HG02759 (cell line): ENCODE measurements around the gene TAPT1.
"Not testable (repeated sequence)": the region's sequence is repeated elsewhere in the genome, so short reads cannot be mapped to it uniquely, and the experiment has no call there.

Source experiments
- ATAC-seq: cut with Tn5 transposase; IDR thresholded peaks from one replicate; pipeline ENCODE4 v1.9.1; 2021; ENCODE audit warnings: mild to moderate bottlenecking, moderate library complexity; ENCODE audit not compliant: unreplicated experiment

TAPT1 gene

DNA sequence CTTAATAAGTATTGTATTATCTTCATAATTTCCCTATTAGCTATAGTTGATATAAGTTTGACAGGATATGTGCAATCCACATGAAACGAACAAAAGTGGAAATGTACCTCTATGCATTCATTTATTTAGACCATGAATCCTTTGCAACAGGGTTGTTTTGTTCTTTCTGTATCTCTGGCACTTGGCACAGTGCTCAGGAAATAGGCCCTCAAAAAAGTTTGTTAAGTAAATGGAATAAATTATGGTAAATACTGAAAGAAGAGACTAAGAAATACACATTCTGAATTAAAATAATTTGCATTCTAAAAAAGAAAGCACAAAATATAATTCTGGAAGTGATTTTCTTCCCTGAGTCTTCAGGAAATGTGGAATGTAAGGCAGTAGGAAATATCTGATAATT is 39.3 kb downstream of the TAPT1 start:
- ATAC-seq = no peak

DNA sequence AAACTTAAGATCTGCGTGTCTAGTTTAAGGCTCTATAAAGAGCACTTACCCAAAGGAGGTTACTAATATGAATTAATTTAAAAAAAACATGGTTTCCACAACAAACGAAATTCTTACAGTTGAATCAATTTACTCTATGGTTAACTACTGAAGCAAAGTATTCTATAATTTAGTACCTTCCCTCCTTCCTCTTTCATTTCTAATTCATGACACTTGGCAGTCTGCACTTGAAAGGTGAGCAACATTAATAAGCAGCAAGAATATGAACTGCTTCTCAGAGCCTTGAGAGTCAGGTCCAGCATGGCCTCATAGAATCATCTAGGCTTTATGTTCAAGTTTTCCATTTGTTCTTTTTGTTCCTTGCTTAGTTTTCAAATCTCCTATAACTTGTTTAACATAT is 42.7 kb downstream of the TAPT1 start:
- ATAC-seq = no peak

DNA sequence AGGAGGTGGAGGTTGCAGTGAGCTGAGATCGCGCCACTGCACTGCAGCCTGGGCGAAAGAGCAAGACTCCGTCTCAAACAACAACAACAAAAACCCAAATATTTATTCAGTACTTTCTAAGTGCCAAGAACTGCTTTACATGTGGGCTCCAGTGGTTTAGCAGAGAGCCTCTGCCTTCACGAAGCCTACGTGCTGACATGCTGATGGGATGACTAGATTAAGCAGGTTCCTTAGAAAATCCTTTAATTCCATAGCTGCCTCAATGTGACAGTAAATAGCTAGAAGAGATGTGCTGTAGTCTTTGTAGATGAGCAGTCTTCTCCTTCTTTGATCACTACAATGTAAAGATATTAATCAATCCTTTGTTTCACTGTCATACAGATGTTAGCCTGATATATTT is 49.6 kb downstream of the TAPT1 start:
- no peak for ATAC-seq

DNA sequence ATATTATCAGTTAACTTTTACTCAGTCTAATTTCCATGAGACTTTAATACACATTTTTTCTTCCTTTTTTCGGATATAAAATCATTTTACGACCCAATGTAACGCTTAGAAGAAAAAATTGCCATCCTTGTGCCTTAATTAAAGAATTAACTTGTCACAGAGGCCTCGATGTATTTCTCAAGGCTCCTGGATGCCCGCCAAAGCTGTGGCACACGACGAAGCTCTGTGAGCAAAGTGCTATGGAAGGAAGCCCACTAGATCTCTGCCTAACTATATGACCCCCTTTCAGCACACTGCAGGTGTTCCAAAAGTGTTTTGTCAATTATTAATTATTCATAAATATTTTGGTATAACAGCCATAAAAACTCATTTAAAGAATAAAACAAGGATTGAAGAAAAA is 54.4 kb downstream of the TAPT1 start:
- ATAC-seq = no peak

DNA sequence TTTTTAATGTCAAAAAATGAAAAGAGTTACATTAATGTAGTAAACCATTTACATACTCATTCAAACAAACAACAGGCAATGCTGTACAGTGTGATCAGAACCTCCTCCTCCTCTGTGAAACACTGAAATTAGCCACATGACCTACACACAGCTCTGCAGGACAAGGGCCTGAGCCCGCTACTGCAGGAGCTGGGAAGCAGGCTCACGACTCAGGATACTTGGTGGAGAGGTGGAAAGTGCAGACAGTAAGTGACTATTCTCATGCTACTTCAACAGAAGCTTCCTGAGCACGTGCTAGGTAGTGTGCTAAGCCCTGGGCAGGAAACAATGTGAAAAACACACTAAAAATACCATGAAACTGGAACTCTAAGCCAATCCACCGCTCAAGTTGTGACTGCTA is 56.8 kb downstream of the TAPT1 start:
- no peak for ATAC-seq

DNA sequence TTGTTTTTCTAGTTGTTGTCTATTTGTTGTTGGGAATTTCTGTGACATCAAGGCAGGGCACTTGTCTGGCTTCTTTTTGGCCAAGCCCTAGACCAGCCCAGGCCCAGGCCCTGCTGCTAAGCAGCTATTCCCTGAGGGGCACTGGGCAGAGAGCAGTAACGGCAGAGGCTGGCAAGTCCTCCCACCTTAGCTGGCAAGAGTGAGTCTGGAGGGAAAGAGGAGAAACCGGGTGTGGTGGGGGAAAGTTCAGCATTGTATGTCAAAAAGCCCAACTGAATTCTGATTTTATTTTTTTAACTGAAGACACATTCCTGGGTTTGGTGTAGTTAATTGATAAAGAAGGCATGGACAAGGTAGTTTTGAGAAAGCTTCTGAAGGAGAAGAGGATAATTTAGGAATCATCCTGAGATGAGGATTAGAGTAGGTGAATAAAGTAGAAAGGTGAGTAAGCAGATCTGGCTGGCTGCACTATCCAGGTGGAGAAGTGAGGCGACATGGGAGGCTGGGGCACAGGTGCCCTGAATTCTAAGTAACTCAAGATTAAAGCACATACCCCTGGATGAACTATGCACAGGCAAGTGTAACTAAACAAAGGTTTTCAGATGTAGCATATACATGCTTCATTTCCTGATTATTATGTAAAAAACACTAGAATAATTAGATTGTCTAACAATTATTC is 57.4 kb downstream of the TAPT1 start:
- ATAC-seq = no peak

DNA sequence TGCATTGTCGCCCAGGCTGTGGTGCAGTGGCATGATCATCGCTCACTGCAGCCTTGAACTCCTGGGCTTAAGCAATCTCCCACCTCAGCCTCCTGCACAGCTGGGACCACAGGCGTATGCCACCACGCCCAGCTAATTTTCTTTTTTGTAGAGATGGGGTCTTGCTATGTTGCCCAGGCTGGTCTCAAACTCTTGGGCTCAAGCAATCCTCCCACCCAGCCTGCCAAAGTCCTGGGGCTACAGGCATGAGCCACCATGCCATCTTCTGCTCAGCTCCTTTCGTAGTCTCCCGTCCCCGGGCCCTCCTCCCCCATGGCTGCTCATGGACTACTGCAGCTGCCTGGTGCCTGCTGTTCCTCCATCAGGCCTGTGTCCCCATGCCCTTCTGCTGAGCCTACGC is 58.1 kb downstream of the TAPT1 start:
- ATAC-seq = no peak

DNA sequence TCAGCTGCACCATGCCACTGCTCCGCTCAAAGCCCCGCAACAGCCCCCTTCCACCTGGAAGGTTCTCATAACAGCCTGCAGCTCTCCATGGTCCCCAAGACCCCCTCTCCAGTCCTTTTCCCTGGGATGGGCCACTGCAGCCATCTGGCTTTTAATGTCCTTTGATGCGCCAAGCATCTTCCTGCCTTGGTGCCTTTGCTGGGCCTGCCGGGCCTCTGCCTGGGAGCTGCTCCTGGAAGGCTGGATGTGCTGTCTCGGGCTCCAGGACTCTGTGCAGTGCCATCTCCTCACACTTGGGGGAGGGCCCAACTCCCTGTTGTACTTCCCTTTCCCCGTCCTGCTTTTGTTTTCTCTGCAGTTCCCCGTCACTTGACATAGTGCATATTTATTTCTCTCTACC is 60.3 kb downstream of the TAPT1 start:
- no peak for ATAC-seq

DNA sequence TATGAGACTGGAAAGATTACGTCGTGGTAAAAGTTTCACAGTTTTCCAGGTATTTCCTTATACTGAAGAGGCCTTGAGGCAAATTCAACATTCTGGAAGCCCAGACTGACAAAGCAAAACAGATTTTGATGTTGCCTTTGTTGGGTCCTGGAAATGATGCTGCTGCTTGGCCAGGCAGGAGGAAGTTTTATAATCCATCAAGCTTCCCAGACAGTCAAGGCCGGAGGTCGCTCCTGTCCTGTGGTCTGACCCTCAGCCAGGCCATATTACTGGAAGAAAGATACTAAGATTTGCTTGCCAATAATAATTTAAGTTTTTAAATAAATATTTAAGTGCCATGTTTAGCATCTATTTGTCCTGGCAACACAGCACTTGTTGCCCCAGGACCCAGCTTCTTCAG is 63.4 kb downstream of the TAPT1 start:
- ATAC-seq = no peak

DNA sequence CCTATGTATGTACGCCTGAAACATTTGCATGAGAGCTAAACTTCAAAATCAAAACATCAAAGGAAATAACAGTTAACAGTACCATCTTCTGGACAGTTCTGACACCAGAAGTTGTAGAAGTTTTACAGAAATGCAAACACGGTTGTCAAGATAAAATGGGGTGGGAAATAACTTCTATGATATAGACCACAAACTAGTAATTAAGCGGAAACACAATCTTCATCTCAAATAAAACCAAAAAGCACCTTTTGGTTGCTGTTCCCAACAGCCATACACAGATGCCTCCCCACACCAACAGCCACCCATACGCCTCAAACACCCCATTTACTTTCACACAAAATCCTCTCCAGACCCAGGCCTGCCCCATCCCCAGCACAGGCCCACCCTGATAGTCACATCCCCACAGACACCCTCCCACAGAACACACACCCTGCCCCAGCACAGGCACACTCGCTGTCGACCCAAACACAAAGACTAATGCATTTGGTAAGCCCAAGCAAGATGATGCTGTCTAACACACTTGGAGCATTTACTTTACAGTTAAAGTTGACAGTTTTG is 64.3 kb downstream of the TAPT1 start:
- ATAC-seq = no peak

DNA sequence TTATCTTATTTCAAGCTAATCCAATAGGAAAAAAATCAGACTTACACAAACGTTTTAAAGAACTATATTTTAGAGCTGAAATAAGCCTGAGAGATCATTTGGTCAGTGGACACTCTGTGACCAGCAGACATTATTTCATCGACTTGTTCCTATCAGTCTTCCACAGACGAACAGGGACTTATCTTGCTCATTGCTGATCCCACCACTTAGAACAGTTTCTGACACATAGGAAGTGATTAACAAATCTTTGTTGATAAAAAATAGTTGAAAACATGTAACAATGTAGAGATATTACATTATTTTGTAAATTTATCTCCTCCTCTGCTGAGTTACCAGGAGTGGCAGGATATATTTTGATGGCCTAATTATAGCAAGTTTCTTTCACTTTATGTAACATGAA is 65.8 kb downstream of the TAPT1 start:
- no peak for ATAC-seq

DNA sequence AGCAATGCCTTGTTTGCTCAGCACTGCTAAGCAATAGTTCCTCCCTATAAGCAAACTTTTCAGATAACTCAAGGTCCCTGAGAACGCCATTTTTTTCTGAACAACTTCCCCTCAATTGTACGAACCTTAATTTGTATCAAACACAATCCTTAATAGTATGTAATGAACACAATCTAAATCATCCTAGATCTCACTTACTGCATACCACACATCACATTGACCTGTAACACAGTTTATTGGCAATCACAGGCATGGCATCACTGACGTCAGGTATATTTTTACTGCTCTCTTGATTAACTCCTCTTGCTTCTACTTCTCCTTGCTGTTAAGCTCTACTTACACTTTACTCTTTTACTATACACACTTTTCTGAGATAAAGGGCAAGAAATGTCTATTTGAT is 67.0 kb downstream of the TAPT1 start:
- no peak for ATAC-seq

DNA sequence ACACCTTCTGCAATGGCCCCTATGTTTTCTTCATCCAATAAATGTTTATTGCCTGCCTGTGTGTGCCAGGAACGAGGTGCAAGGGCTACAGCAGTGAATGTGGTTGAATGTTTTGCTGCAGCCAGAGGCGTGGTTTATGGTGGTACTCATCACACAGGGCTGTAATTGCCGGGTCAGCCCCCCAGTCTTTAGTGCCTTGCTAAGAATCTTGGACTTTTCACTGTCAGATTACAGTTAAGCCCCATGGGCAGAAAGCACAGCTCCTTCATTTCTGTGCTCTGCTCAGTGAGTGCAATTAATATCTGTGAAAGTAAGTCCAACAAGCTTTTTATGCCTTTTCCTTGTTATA is 67.8 kb downstream of the TAPT1 start:
- ATAC-seq = no peak

DNA sequence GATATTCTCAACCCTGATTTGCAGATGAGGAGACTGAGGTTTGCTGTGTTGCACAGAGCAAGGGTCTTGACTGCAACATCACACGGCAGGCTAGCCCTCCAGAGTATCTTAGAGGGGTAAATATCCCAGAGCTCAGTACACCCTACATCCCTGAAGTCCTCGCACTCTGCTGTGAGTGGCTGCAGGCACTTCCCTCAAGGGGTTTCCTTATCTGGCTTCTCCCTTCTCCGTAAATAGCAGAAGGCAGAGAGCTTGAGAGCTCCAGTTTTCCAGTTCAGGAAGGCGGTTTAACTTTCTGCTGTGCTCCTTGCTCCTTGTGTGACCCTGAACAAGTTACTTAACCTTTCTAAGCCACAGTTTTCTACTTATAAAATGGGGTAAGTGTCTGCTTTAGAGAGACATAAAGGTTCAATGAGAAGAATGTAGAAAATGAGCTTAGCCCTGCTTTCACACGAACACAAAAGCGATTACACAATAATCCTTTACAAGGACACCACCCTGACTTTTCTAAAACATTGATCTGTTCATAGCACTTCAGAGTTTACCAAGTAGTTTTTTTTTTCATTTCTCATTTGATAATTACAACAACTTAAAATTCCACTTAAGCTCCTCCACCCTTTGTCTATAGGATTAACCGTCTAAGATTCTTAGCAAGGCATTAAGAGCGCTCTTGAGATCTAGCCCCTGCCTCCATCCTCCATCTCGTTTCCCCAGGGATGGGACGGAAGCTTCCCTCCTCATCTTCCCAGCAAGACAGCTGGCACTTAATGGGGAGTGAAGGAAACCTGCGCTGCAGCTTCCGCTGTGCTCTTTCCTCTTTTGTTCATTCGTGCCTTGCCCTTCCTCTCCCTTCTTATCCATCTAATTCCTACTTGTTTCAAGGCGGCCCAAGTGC is 68.4 kb downstream of the TAPT1 start:
- no peak for ATAC-seq

DNA sequence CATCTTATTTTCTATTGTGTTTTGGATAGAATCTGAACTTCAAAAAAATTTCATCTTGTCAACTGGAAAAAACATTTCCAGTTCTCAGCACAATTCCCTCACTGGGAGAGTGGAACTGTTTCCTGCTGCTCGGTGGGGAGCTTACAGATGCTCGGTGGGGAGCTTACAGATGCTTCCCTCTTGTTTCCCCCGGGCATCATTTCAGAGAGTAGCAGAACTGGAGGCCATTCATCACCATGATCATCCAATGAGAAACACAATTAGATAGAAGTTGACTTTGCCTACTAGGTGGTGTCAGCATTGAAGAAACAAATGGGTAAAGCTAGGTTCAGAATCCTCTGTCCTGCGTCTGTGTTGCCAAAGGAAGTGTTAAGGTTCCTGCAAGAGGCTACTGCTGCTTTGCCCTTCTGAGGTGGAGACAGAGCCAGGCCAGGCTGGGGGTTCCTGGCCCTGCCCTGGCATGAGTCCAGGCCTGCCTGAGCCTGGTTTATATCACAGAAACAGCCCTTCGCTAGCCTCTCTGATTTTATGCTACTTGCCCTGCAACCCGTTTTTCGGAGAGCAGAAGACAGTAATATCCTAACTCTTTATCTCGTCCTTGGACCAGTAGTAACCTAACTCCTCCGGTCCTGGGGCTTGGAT is 70.6 kb downstream of the TAPT1 start:
- no peak for ATAC-seq

DNA sequence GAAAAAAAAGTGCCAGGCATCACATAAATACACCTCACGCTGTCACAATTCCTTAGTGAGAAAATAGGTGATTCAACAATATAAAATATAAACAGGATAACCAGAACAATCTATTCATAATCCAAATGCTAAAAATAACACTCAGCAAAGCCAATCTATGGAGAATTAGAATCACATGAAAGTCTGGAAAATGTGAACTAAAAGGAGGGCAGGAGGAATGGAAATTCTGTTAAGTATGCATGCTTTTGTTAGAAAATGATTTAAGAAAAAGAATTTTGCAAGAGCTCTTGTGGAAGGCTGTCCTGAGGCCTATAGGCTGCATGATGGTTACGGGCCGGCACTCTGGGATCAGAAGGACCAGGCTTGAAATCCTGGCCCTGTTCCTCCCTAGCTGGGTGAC is 71.8 kb downstream of the TAPT1 start:
- no peak for ATAC-seq

DNA sequence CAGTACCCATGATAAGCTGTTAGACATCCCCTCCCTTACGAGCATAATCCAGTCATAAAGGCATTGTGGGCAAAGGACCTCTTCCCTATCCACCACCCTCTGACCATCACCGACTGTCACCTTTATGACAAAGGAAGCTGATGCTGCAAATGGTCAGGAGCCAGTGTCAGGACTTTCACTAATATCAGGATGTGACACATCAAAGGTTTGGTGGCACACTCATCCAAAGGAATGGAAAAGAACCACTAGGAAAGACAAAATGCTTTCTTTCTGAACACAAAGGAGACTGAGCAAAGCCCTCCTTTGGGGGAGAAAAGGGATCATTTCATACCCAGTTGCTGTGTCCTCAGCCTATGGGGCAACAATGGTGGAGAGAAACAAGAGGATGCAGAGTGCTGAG is 75.6 kb downstream of the TAPT1 start:
- ATAC-seq = no peak

DNA sequence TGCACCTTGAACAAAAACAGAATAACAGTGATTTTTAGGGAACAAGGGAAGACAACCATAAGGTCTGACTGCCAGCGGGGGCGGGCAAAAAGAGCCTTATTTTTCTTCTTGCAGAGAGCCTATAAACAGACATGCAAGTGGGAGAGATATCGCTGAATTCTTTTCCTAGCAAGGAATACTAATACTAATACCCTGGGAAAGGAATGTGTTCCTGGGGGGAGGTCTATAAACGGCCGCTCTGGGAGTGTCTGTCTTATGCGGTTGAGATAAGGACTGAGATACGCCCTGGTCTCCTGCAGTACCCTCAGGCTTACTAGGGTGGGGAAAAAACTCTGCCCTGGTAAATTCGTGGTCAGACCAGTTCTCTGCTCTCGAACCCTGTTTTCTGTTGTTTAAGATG is 81.4 kb downstream of the TAPT1 start:
- not testable (repeated sequence) for ATAC-seq

DNA sequence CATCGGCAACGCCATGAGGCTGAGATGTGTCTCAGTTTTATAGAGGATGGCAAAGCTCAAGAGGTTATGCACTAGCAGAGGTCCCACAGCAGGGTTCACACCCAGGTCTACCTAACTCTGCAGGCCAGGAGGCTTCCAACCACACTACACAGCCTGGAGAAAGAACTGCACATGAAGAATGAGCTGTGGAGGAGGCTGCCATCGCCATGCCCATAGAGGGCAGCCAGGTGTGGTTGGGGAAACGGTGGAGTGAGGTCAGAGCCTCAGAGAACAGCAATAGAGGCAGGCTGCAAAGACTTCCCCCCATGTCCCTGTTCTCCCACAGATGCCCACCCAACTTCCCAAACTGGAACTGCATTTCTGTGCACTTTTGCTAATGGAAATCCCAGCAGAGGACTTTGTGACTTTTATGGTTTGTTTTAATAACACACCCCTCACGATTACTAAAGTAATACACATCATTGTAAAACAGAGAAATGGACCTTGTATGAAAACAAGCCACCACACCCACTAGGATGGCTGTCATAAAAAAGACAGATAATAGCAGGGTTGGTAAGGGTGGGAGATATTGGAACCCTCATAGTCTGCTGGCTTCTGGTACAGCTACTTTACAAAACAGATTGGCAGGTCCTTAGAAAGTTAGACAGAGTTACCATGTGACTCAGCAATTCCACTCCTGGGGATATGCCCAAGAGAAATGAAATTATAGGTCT is 83.5 kb downstream of the TAPT1 start:
- no peak for ATAC-seq

DNA sequence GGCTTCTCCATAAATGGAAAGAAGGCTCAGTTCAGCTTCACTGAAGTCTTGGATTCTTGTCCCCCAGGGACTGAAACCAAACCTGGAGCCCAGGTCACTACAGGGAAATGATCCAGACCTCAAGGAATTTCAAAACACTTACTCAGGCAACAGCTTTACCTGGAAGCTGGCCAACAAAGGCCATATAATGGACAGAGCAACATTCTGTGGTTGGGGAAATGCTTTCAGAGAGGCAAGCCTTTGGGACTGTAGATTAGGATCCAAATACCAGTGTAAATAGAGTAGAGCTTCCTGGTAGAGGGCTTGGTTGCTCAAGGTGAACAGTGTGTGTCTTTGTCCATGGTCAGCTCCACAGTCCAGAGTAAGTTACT is 85.4 kb downstream of the TAPT1 start:
- ATAC-seq = no peak

DNA sequence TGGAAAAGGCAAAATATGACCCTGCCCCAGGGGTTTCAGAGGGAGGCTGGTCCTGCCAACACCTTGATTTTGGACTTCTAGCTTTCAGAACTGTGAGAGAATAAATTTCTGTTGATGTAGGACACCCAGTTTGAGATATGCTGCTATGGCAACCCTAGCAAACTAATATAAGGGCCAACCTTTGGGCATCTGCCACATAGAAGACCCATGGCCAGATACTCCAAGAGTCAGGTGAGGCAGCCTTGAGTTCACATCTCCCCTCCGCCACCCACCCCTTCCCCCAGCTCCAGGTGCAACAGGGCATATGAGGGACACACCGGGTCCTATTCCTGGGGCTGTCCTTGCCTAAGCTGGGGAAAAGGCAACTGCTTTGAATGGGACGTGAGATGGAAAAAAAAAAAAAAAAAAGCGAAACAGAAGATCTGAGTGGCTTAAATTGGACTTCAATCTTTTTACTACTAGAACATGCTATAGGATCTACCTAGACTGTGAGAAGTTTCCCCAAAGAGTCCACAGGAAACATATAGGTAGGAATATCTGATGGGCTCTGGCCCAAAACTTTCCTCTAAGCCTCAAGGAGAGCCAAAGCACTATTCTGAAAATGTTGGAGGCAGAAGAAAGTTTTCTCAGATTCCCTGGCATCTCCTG is 85.9 kb downstream of the TAPT1 start:
- ATAC-seq = no peak
